Occipital lobe (tissue), 2 donors: ENCODE data around the gene GAREM2. TPM values are rescaled to one million over a fixed set of nuclear protein-coding genes. Genes with fewer than 3 reads are reported as not detected.
"Not testable (repeated sequence)": the region's sequence is repeated elsewhere in the genome, so short reads cannot be mapped to it uniquely, and the experiment has no call there.

Source experiments
- DNase-seq: peaks from one replicate; lab custom pipeline; 2025; lab: John Stamatoyannopoulos, UW
- total RNA-seq: library from RNA; depleted of rRNA; stranded (reverse); fragments of >200 nt; gene quantifications from one replicate; pipeline ENCODE4 v1.2.3, GENCODE V29; 2014

GAREM2 gene
- 7.0 TPM for total RNA-seq

- no peak for DNase-seq
These were observed at the start of gene GAREM2 for GRCh38 chr2:26172871-26173775. Gene GAREM2, plus strand, starts transcription at chr2:26173088. Its CDS starts 133 bp downstream, at chr2:26173221.

GRCh38 chr2:26123426-26123825, 49.5 kb upstream of the GAREM2 start:
- no peak for DNase-seq

- no peak for DNase-seq
These were observed 46.8 kb upstream of the GAREM2 start for GRCh38 chr2:26126074-26126473.

- DNase-seq, result no peak
These were observed 44.7 kb upstream of the GAREM2 start for GRCh38 chr2:26128176-26128575.

GRCh38 chr2:26130763-26131162, 42.1 kb upstream of the GAREM2 start:
- DNase-seq, result no peak

GRCh38 chr2:26136451-26136850, 36.4 kb upstream of the GAREM2 start:
- no peak for DNase-seq

- DNase-seq, result no peak
These were observed 33.4 kb upstream of the GAREM2 start for GRCh38 chr2:26139269-26140183.

GRCh38 chr2:26141145-26141769, 31.6 kb upstream of the GAREM2 start:
- DNase-seq, result no peak

GRCh38 chr2:26144031-26144430, 28.9 kb upstream of the GAREM2 start:
- no peak for DNase-seq

- peak; percentile 26 for DNase-seq
These were observed 27.8 kb upstream of the GAREM2 start for GRCh38 chr2:26144953-26145680.

- no peak for DNase-seq
These were observed 24.4 kb upstream of the GAREM2 start for GRCh38 chr2:26148501-26148900.

GRCh38 chr2:26150243-26150642, 22.6 kb upstream of the GAREM2 start:
- DNase-seq, result no peak

GRCh38 chr2:26157580-26157979, 15.3 kb upstream of the GAREM2 start:
- no peak for DNase-seq

GRCh38 chr2:26161926-26162325, 11.0 kb upstream of the GAREM2 start:
- no peak for DNase-seq

- no peak for DNase-seq
These were observed 9.9 kb upstream of the GAREM2 start for GRCh38 chr2:26162963-26163362.

GRCh38 chr2:26164231-26164630, 8.7 kb upstream of the GAREM2 start:
- DNase-seq, result no peak

- no peak for DNase-seq
These were observed 8.2 kb upstream of the GAREM2 start for GRCh38 chr2:26164641-26165211.

- no peak for DNase-seq
These were observed 7.5 kb upstream of the GAREM2 start for GRCh38 chr2:26165403-26165802.

GRCh38 chr2:26166541-26166940, 6.3 kb upstream of the GAREM2 start:
- not testable (repeated sequence) for DNase-seq

GRCh38 chr2:26168785-26169184, 4.1 kb upstream of the GAREM2 start:
- no peak for DNase-seq

GRCh38 chr2:26169226-26169625, 3.7 kb upstream of the GAREM2 start:
- no peak for DNase-seq
